A549 treated with ZK216348 at 1 μM for 4 hours (cell line): ENCODE results near the gene IL2. TPM values are rescaled to one million over a fixed set of nuclear protein-coding genes. Genes with fewer than 3 reads are reported as not detected.

Experiments used
- total RNA-seq: library from RNA; stranded (reverse); fragments of 200-300 nt; extraction: Qiagen RNA extraction; gene quantifications from 5 replicates; pipeline ENCODE4 v1.2.3, GENCODE V29; 2022; ENCODE audit warnings: low read depth

The IL2 gene
- total RNA-seq, result not detected in 5 replicates

DNA sequence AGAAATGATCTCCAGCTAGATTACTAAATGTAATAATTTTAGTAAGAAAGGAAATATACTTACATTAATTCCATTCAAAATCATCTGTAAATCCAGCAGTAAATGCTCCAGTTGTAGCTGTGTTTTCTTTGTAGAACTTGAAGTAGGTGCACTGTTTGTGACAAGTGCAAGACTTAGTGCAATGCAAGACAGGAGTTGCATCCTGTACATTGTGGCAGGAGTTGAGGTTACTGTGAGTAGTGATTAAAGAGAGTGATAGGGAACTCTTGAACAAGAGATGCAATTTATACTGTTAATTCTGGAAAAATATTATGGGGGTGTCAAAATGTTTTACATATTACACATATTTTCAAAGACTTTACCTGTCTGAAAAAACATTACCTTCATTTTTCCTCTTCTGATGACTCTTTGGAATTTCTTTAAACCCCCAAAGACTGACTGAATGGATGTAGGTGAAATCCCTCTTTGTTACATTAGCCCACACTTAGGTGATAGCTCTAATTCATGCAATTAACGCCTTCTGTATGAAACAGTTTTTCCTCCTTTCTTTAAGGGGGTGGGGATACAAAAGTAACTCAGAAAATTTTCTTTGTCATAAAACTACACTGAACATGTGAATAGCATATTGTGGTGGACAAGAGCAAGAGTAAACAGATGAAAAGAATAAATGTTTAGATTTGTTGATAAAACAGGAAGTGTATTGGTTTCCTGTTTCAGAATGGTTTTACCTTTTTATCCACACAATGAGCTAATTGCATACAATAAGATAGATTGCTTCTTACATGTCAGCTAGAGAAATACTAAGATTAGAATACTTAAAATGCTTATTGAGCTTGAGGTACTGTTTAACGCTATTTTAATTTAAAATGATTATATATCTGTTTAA lies at the start of gene IL2:
IL2 (minus strand) TSS at position 495 of the 886 bp plus-strand sequence; CDS start at position 210, 285 bp downstream.

Other genes with a start within 250 kb of the IL2 start
- gene ADAD1, start 77.7 kb downstream of the IL2 start, total RNA-seq, result not detected in 5 replicates
- gene IL21, start 164.3 kb upstream of the IL2 start, total RNA-seq, result not detected in 5 replicates